HEK293 (cell line): ENCODE measurements around the gene EZH1.

Source experiments
- PBX3 ChIP-seq: sonication (generic); formaldehyde crosslinking; IDR thresholded peaks from 2 replicates; pipeline ENCODE4 v1.8.1; 2022; ENCODE audit warnings: mild to moderate bottlenecking, moderate library complexity, missing genetic modification reagents
- SP3 ChIP-seq: fragments of 450-650 bp; formaldehyde crosslinking; IDR thresholded peaks from 2 replicates; pipeline ENCODE4 v1.5.1; 2016; ENCODE audit warnings: missing biosample characterization, missing genetic modification characterization
- SP7 ChIP-seq: fragments of 450-650 bp; formaldehyde crosslinking; IDR thresholded peaks from 2 replicates; pipeline ENCODE4 v1.5.1; 2016; ENCODE audit warnings: missing biosample characterization, missing genetic modification characterization
- ZEB2 ChIP-seq: fragments of 450-650 bp; formaldehyde crosslinking; IDR thresholded peaks from 2 replicates; pipeline ENCODE4 v1.5.1; 2016; ENCODE audit warnings: missing biosample characterization, missing genetic modification characterization
- ZNF416 ChIP-seq: fragments of 450-650 bp; formaldehyde crosslinking; IDR thresholded peaks from 2 replicates; pipeline ENCODE4 v1.5.1; 2016; ENCODE audit warnings: missing biosample characterization, missing genetic modification characterization
- ZNF776 ChIP-seq: fragments of 450-650 bp; formaldehyde crosslinking; IDR thresholded peaks from 2 replicates; pipeline ENCODE4 v1.5.0; 2017; ENCODE audit warnings: missing biosample characterization, missing genetic modification characterization, borderline replicate concordance

- no peak for TF ChIP-seq SP7 (tag by site-specific recombination)
- no peak for TF ChIP-seq SP3 (tag by site-specific recombination)
- no peak for TF ChIP-seq PBX3 (CRISPR knock-in tag)
- no peak for TF ChIP-seq ZNF776 (tag by site-specific recombination)
- no peak for TF ChIP-seq ZNF416 (tag by site-specific recombination)
- no peak for TF ChIP-seq ZEB2 (tag by site-specific recombination)
Measured at GRCh38 chr17:42781639-42782165, 36.9 kb upstream of the EZH1 start.
